ENCODE results near the gene CACNA2D2.

GRCh38 chr3:50353245-50354004 is 150.0 kb downstream of the CACNA2D2 start:
- TF ChIP-seq, protein P1, sequence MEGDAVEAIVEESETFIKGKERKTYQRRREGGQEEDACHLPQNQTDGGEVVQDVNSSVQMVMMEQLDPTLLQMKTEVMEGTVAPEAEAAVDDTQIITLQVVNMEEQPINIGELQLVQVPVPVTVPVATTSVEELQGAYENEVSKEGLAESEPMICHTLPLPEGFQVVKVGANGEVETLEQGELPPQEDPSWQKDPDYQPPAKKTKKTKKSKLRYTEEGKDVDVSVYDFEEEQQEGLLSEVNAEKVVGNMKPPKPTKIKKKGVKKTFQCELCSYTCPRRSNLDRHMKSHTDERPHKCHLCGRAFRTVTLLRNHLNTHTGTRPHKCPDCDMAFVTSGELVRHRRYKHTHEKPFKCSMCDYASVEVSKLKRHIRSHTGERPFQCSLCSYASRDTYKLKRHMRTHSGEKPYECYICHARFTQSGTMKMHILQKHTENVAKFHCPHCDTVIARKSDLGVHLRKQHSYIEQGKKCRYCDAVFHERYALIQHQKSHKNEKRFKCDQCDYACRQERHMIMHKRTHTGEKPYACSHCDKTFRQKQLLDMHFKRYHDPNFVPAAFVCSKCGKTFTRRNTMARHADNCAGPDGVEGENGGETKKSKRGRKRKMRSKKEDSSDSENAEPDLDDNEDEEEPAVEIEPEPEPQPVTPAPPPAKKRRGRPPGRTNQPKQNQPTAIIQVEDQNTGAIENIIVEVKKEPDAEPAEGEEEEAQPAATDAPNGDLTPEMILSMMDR (IDR thresholded peaks at IDR 0.05): no peak
- TF ChIP-seq POLR2A (IDR thresholded peaks at IDR 0.05): no peak

Measured in adrenal gland (tissue), 5 donors.